Hepatocyte (in vitro differentiated cells): ENCODE data around the gene OTUD5.

Experiments
- CTCF ChIP-seq: fragments of 200-600 bp; sonication (generic); IDR thresholded peaks from 2 replicates; pipeline ENCODE4 v1.5.1; 2016; ENCODE audit warnings: antibody characterized with exemption, mild to moderate bottlenecking; ENCODE audit not compliant: poor library complexity
- EZH2phosphoT487 ChIP-seq: fragments of 200-600 bp; sonication (generic); IDR thresholded peaks from one replicate; pipeline ENCODE4 v1.6.1; 2018; ENCODE audit warnings: antibody characterized with exemption, mild to moderate bottlenecking, low read depth, moderate library complexity; ENCODE audit not compliant: unreplicated experiment, severe bottlenecking

DNA sequence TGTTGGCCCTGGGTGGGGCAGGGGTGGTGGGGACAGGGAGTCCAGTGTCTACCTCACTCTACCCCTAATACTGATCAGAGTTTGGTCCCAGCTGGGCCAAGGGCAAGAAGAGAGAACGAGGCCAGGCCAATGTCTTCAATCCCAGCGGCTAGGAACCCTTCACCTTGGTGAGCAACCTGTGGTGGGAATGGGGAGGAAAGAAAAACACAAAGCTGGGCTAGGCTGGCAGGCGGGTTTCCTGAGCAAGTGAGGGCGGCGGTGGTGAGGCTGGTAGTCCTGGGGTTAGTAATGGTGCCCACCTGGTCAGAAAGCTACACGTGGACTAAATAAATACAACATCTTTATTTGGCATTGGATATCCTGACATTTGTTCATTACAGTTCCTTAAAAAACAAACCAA is 54.1 kb downstream of the OTUD5 start:
- TF ChIP-seq CTCF (no peak), EZH2phosphoT487 (no peak)
